Diencephalon (tissue), 1 donor: ENCODE measurements around the gene DGUOK. TPM values are rescaled to one million over a fixed set of nuclear protein-coding genes. Genes with fewer than 3 reads are reported as not detected.

Experiments
- small RNA-seq: library from RNA; depleted of rRNA; stranded (forward); fragments of <200 nt; gene quantifications from one replicate; pipeline ENCODE3, GENCODE V24; 2014
- total RNA-seq: library from RNA; depleted of rRNA; stranded (reverse); fragments of >200 nt; gene quantifications from one replicate; pipeline ENCODE4 v1.2.3, GENCODE V29; 2014

Gene DGUOK
- 57.9 TPM for total RNA-seq

DNA sequence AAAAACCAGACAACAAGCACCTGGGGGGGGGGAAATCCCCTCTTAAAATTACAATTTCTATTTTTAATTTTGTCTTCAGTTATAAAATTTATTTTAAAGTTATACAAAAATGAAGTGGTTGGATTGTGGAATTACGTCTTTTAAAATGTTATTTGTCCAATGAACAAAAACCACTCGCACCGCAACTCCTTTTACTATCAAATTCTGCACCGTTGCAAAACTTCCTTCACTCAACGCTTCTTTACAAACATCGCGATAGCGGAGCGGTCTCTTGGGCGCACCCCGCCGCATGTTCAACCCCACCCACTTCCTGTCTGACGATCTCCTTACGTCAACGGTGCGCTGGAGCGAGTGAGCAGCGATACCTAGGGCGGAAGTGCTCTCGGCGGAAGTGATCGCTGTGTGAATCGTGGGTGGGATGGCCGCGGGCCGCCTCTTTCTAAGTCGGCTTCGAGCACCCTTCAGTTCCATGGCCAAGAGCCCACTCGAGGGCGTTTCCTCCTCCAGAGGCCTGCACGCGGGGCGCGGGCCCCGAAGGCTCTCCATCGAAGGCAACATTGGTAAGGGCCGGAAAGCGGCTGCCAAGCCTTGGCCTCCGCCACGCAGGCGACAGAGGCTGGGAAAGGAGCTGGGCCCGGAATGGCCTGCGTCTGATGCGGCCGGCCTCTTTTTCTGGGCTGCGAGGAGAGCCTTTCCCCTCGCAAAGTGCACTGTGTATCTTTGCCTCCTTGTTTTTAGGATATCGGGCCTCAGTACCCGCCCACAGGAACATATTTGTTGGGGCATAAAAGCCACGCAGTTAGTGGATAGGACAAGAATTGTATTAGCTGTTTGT, at the start of gene DGUOK:
TSS of gene DGUOK (plus strand) at position 388 of the 835 bp plus-strand sequence. CDS start at position 419, 31 bp downstream.

GRCh38 chr2:73892631-73893329, 33.9 kb upstream of the DGUOK start, which contains the start of gene ACTG2:
Gene ACTG2, plus strand, starts transcription at chr2:73893008. Its CDS starts 8,304 bp downstream, at chr2:73901312.

GRCh38 chr2:73984203-73984921, 57.7 kb downstream of the DGUOK start, which contains the start of gene TET3:
Gene TET3, plus strand, starts transcription at chr2:73984910. Its CDS starts 1,494 bp downstream, at chr2:73986404.

Small RNA genes within 50 kb of the gene (small RNA-seq; reads per million reads assigned to genes)
- gene AC110801.1 (0.13 reads per million), gene RNA5SP97 (not detected)

Other genes with a start within 250 kb of the DGUOK start
- 36.0 TPM for gene TPRKB, start 189.5 kb upstream of the DGUOK start, total RNA-seq
- 28.6 TPM for gene DUSP11, start 146.8 kb upstream of the DGUOK start, total RNA-seq
- gene C2orf78, start 142.7 kb upstream of the DGUOK start, total RNA-seq, result not detected
- 21.5 TPM for gene STAMBP, start 97.9 kb upstream of the DGUOK start, total RNA-seq
- gene ACTG2, start 33.9 kb upstream of the DGUOK start, total RNA-seq, result 0.23 TPM
- 18.9 TPM for gene TET3, start 58.0 kb downstream of the DGUOK start, total RNA-seq
- gene BOLA3, start 221.0 kb downstream of the DGUOK start, total RNA-seq, result 45.2 TPM